HS-27A (cell line): ENCODE measurements around the gene SGMS1.
A peak's percentile ranks its signal among the peaks of the same experiment; 100 is the strongest.

Source experiments
- DNase-seq: peaks from one replicate; pipeline ENCODE4 v3.0.0-alpha.2; 2012; ENCODE audit warnings: low read depth, missing footprints

The SGMS1 gene

DNA sequence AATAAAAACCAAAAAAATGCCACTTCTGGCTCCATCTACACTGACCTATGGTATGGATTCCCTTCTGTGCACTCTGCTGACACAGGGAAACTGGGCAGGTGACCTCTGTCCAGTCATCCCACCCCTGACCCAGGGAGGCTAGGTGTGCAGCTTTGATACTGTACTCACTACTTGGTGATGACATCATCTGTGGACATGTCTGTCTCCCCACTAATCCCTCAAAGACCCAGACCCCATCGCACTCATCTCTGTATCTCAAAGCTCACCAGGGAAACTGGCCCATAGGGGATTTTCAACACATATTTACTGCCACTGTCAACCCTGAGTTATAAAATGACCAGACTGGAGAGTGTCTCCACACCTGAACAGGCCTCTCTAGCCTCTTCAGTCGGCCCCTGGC lies 10.6 kb downstream of the SGMS1 start:
- DNase-seq, result no peak

DNA sequence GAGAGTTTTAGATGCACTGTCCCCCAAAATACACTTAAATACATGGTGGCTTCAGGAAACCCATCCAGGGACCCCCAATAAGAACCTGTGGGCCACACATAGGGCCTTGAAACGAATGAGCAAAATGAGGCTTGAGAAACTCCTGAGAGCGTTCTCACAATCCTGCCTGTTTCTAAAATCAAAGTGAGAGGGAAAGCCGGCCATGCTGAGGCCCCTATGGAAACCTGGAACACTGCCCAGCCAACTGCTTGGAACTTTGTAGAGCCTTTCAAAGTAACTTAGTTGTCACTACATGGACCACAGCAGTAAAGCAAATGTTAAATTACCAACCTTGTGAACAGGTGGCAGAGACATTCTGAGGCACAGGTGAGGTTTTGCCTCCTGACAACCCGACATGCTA lies 13.4 kb downstream of the SGMS1 start:
- DNase-seq, result no peak

DNA sequence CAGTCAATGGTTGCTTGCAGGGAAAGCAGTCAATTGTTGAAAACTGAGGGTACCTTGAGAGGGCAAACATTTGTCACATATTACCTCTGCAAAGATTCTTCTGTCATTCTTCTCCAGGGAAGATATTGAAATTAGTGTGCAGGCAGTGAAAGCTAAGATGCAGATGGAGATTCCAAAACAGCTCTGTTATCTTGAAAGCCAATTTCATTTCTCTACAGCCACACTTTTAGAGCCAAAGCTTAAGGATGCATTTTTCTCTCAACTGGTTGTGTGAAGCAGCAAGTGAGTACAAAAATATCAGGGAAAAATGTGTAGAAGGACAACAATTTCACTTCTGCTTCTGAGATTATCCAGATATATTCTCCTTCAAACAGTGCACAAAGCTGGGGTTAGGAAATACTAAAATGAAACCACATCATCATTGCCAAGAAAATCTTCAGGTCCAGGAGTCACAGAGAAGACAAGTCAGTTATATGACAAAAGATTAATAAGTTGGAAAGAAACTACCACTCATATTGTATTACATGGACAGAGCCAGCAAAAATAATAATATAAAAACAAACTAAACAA lies 16.3 kb downstream of the SGMS1 start:
- no peak for DNase-seq

DNA sequence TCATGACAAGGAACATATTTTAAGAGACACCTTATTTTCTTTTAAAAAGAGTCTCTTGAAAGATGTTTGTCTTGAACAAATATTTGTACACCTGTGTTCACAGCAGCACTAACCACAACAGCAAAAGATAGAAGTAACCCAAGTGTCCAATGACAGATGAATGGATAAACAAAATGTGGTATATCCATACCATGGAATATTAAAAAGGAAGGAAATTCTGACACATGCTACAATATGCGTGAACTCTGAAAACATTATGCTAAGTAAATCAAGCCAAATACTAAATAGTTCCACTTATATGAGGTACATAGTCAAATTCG lies 17.8 kb downstream of the SGMS1 start:
- no peak for DNase-seq

DNA sequence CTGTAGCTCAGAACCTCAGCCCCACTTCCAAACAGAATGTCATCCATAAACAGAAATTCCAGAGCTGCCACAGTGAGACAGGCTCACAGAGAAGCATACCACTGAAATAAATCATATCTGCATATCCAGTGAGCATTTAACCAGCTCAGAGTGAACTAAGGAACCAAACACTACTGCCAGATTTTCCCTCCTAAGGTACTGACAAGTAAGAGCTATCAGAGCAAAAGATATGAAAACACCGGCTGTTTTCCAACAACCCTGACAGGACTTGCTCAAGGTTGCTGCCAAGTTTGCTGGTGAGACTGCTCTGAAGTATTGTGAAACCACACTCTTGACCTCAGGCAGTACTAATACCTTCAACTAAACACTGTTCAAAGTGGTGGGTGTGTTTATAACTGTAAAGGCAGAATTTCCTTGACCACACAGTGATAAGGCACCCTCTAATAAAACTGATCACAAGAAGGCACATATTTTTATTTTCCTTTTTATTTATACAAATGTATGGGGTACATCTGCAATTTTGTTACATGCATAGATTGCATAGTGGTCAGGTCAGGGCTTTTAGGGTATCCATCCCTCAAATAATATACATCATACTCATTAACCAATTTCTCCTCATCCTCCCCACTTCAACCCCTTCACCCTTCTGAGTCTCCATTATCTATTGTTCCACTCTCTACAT lies 18.3 kb downstream of the SGMS1 start:
- peak; percentile 71 for DNase-seq

DNA sequence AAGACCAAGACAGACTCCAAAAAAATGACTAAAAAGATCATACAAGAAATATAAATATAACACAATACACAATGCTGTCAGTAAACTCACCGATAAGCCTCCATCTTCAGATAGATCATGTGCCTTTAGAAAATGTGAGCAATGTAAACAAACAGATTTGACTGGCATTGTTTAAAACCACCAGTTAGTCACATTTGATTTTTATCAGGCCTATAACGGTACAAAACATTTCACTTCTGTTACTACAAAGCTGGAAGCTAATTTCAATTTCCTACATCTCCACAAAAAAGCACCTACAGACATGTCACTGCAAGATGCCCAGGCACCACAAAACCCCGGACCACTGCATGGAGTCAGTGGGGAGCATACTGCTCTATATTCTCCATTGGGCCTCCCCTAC lies 18.9 kb downstream of the SGMS1 start:
- no peak for DNase-seq

DNA sequence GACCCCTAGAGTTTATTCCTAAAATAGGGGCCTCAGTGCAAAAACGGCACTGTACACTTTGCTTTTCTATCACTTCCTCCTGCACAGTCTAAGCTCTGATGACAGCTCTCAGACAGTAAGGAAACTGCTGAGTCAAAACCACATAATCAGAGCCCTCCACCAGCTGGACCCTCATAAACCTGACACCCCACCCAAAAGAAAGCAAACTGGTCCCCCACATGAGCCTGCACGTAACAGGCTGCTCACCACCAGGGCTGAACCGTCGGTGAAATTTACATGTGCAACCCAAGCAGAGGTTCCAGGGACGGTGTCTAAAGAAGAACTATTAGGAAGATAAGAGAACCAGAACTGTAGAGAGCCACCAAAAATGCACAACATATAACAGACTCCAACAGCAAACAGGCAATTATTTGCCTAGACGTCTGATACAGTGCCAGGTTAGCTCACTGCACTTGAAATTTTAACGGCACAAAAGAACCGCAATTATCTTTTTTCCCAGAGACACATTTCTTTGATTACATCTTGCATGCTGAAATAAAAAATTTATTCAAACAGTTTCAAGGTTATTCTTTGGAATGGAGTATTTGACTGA lies 19.6 kb downstream of the SGMS1 start:
- no peak for DNase-seq

DNA sequence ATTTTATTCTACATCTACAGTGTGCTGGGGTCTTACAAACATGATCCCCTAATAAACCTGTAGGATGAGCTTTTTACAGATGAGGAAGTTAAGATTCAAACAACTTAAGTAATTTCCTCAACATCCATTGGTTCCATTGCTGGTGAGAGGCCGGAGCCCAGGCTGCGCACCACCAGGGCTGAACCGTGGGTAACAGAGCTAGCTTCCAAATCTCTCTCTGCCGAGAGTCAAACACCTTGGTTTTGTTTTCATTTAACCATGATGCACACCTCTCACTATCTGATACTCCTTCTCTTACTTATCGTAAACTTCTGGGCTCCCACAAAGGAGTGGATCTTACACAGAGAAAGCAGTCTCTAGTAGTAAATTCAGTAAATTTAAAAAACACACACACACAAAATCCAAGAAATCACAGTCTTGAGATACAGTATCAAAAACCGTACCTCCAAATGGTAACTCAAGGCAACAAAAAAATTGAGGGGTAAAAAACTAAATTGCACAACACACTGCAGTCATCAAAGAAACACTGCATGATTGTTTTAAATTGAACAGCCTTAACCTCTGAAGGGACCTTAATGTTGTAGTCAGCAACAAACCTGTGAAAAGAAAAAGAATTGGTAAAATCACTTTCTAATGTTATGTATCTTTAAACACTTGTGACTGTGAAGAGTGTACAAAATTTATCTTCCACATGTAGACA lies 20.5 kb downstream of the SGMS1 start:
- DNase-seq, result no peak

DNA sequence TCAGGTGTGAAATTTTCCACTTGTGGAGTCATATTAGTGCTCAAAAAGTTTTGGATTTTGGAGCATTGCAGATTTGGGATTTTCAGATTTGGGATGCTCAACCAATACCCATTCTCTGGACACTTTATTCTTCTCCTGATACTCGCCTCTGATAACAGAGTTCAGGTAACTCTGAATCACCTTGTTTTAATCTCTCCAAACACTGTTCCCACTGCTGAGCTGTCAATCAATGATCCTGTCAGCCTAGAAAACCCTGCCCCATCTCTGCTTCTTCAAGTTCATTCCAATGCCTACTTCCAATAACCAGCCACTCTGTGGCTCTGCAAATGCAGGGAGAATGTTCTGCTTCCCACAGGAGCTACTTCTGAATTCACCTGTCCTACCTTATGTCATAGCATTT lies 21.8 kb downstream of the SGMS1 start:
- DNase-seq, result no peak

DNA sequence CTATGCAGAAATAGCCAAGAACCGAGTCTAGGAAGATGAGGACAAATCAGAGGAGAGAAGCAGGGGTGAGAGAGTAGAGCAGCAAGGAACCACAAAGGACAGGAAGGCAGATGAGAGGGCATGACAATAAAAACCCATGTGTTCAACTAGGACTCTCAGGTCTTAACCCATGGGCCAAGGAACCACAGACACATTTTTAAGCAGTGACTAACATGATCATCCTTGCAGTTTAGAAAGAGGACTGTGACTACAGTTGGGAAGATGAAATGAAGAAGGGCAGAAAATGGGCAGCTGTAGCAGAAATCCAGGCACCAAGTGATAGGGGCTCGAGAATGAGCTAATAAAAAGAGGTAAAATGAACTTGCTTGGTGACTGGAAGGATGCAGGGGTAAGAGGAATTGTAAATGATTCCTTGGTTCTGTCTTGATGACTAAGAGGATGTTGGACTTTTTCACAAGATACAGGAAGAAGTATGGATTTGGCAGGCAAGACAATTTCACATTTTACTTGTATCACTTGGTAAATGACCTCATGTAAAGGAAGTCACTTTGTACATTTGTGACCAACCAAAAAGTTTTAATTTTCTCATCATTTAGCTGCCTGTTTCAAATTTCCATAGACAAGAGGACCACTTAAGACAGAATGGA lies 22.8 kb downstream of the SGMS1 start:
- DNase-seq, result no peak

DNA sequence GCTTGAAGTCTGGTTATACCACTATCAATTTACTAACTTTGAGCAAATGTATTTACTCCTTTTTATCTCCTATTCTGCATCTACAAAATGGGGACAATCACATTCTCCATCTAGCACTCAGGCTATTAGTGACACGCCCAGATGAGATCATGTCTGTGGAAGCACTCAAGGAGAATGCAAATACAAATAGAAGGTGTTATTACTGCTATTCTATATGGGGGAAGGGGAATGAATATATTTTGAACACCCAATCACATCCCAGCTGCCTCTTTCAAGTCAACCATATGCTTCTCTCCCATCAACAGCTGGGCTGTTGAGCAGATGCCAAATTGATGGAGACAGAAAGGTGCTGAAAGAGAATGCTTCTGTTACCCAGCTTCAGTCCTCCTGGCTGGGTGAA lies 23.5 kb downstream of the SGMS1 start:
- DNase-seq, result no peak

DNA sequence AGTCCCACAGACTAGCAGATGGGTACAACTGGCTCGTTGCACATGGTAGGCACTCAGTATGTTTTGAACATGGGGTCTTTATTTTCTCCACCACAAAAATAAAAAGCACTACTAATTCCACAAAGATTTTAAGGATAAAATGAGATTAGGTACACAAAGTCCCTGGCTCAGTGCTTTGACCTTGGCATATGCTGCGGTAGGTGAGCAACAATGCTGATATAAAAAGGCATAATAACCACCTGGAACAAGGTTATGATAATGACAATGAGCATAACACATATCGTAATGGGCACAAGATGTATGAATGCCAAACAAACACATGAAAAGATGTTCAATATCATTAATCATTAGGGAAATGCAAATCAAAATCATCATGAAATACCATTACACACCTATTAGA lies 26.9 kb downstream of the SGMS1 start:
- no peak for DNase-seq

DNA sequence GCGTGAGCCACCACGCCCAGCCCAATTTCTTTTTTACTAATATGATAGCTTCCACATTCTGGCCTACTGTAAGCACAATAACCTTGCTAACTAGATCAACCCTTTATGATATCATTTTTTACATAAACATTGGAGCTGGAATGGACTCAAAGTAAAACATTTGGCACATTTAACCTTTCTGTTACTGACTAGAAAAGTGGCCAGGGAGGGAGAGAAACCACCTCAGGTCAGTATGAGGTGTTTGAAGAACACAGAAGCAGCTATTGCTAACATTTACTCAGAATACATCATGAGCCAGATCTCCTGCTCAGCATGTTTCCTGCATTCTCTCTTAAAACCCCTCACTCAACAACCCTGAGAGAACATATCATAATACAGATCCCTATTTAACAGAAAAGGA lies 27.3 kb downstream of the SGMS1 start:
- DNase-seq, result no peak

DNA sequence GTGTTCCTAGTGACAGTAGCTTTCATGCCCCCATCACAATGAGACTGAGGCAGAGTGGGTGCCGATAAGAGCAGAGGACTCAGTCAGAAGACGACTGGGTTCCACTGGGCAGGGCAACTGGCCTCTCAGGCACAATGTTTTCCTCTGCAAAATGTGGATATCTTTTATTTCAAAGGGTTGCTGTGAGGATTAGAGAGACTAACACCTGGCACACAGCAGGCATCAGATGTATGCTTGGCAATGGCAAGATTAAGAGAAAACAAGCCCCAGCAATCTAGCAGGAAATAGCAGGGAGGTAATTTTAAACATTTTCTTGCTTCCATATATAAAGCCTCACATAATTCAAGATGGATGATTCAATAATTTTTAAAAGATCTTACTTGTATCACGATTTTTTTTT lies 28.0 kb downstream of the SGMS1 start:
- DNase-seq, result no peak

DNA sequence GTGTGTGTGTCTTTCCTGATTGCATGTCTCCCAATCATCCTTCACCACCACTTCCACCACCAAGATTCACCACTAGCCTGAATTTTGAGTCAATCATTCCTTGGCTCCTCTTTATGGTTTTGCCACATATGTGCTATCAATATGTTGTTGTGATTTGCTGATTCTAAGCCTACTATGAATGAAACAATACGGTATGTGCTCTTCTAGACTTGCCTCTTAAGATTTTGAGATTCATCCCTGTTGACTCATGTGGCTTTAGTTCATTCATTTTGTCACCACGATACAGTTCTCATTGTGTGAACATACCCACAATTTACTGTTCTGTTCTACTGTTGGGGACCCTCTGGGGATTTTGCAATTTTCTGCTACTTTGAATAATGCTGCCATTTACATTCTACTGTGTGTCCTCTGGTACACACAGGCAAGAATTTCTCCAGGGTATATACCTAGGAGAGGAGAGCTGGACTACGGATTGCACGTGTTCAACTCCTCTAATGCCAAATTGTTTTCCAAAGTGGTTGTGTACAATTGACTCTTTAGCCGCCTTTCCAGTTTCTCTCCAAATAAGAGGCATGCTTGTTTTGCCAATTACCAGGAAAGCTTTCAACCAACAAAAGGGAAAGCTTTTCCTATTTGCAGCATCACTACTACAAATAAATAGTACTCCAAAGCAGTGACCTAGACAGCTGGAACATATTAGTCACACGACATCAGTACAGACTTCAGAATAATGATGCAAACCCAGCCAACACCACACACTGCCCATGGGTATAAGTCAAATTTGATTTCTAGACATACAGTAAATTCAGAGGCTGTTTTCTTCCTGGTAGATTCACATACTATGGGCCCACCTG lies 30.0 kb downstream of the SGMS1 start:
- no peak for DNase-seq

DNA sequence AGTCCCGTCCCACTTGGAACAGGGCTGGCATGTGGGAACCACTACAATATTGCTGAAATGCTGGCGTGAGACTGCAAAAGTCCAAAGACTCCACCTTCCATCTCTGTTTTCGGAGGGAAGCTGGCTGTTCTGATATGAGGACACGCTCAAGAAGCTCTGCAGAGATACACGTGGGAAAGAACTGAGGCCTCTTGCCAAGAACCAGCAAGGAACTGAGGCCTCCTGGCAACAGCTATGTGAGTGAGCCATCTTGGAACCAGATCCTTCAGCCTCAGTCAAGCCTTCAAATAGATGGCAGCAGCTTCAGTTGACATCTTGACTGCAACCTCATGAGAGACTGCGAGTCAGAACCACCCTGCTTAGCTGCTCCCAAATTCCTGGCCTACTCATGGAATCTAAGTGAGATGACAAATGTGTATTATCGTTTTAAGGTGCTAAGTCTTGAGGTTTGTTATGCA lies 30.8 kb downstream of the SGMS1 start:
- DNase-seq, result no peak

DNA sequence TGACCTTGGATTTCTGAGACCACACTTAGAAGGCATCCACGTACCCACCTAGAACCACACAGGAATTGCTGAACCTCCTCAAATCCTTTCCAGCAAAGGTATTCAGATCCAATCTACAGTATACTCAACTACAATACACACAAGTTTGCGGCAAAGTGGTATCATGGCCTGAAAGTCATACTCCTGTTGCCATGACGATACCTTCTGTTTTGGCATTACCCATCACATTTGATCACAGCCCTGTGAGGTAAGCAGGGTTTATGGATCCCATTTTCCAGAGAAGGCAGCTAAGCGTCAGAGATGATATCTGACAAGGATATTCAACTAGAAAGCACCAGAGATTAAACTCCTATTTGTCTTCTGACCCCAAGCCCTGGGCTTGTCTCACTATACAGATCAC lies 32.8 kb downstream of the SGMS1 start:
- DNase-seq, result no peak

DNA sequence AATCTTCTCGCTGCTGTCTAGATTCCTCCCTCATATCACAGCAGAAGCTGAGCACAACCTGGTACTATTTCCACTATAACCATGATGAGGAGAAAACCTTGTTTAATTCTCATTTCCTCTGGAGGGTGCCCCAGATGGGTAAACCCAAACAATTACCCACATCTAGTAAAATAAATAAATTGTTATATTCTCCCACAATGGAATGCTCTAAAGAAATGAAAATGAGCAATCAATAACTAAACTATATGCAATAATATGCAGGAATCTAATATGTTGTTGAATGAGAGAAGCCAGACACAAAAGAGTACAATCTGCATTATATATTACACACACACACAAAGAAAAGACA lies 37.0 kb downstream of the SGMS1 start:
- no peak for DNase-seq

DNA sequence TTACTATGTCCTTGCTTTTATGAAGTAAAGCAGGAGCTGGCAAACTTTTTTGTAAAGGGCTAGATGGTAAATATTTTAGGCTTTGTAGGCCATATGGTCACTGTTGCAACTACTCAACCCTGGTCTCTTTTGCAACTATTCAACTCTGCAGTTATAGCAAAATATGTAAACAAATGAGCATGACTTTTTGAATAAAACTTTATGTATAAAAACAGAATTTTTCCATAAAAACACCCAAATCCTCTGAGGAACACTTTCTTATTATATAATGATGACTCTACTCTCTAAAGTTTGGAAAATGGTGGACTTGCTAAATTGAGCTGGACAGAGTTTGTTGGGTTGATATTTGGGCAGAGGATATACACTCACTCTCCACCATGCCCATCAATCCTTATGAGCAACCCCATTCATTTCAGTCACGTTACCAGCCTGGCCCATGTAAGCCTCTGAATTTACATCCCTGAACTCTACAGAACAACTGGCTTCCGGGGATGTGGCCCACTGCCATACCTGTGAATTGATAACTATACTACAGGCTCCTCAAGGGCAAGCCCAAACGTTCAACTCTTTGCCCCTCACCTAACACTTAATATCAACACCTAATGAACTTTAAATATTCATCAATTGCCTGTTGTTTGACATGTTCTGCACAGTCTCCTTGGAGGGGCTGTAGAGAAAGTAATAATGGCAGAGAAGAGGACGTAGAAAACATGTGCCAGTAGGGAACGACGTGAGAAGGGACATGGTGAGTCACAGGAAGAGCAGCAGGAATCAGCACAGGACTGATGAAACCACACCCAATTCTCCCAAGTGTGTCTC lies 37.6 kb downstream of the SGMS1 start:
- no peak for DNase-seq

DNA sequence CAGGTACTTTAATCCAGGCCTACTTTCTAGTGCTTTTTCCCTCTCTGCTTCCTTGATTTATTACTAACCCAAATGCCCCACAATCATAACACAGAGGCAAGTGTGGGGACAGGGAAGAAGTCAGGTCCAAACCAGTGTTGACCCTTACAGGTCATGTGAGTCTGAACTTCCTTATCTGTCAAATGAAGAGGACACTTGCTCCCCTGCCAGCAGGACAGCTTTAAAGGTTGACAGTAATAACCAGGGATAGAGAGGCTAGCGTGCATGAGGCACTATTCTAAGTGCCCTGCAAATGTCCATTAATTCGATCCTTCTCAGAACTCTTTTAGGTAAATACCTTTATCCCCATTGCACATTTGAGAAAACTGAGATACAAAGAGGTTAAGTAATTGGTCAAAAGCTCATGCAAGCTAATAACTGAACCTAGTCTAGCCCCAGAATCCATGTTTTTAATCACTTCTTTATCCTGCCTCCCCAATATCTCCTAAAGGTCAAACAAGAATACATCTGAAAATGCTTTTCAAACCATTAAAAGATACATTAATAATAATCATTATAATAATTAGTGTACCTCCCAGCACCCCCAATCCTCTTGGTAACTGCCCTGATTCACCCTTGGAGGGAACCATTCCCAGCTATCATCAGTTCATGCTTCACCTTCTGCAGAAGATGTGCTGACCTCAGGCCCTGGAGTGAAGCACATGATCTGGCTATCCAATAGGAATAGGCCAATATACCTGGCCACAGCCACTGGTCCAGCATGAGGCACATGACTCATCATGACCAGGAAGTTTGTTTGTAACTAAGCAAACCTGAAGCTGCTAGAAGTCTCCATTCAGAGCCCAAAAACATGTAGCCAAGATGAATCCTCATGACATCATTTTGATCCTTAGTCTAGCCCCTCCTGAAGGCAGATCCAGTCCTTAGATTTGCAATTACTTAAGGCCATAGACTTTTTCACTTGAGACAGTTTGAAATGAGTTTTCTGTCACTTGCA lies 40.7 kb downstream of the SGMS1 start:
- DNase-seq, result no peak
